Astrocyte (in vitro differentiated cells and primary cell): ENCODE results near the gene DNER. TPM values are rescaled to one million over a fixed set of nuclear protein-coding genes. Genes with fewer than 3 reads are reported as not detected.

Experiments
- DNase-seq: peaks from one replicate; pipeline ENCODE4 v3.0.0-alpha.2; 2010; ENCODE audit warnings: low read depth
- FAIRE-seq: peaks from 2 replicates; lab custom pipeline; 2011; peaks lifted over from hg19 to GRCh38; lab: Jason Lieb, UNC
- H2AFZ ChIP-seq: 2 replicates; pipeline ENCODE4 v1.6.0; 2012; ENCODE audit warnings: low read depth, low read length, inconsistent platforms
- H3K27ac ChIP-seq: 2 replicates; pipeline ENCODE4 v1.5.1; 2011; ENCODE audit warnings: low read depth, low read length, inconsistent platforms
- H3K27me3 ChIP-seq: 2 replicates; pipeline ENCODE4 v1.6.0; 2011; ENCODE audit warnings: low read length, inconsistent platforms; ENCODE audit not compliant: insufficient read depth
- H3K36me3 ChIP-seq: 2 replicates; pipeline ENCODE4 v1.5.1; 2011; ENCODE audit warnings: low read length, inconsistent platforms; ENCODE audit not compliant: insufficient read depth
- H3K4me1 ChIP-seq: 2 replicates; pipeline ENCODE4 v1.5.1; 2011; ENCODE audit warnings: low read length, inconsistent platforms; ENCODE audit not compliant: insufficient read depth
- H3K4me2 ChIP-seq: 2 replicates; pipeline ENCODE4 v1.6.0; 2012; ENCODE audit warnings: low read length, inconsistent platforms
- H3K4me3 ChIP-seq: 2 replicates; pipeline ENCODE4 v1.5.1; 2011; ENCODE audit warnings: low read depth, mild to moderate bottlenecking, low read length, inconsistent platforms; ENCODE audit not compliant: insufficient read depth
- H3K79me2 ChIP-seq: 2 replicates; pipeline ENCODE4 v1.6.0; 2012; ENCODE audit warnings: mild to moderate bottlenecking, low read length, inconsistent platforms; ENCODE audit not compliant: insufficient read depth
- H3K9ac ChIP-seq: 2 replicates; pipeline ENCODE4 v1.6.0; 2012; ENCODE audit warnings: mild to moderate bottlenecking, low read length, inconsistent platforms
- H3K9me3 ChIP-seq: 2 replicates; pipeline ENCODE4 v1.5.1; 2012; ENCODE audit warnings: low read depth, mild to moderate bottlenecking, low read length, inconsistent platforms; ENCODE audit not compliant: insufficient read depth
- H4K20me1 ChIP-seq: 2 replicates; pipeline ENCODE4 v1.6.0; 2012; ENCODE audit warnings: low read length, inconsistent platforms; ENCODE audit not compliant: insufficient read depth
- H3K27ac Mint-ChIP-seq: one replicate; pipeline ENCODE4 v1.8.0; 2021; ENCODE audit warnings: mild to moderate bottlenecking, mixed read lengths; ENCODE audit not compliant: unreplicated experiment
- H3K27me3 Mint-ChIP-seq: one replicate; pipeline ENCODE4 v1.8.0; 2021; ENCODE audit warnings: low read depth, mixed read lengths; ENCODE audit not compliant: unreplicated experiment
- H3K36me3 Mint-ChIP-seq: one replicate; pipeline ENCODE4 v1.8.0; 2021; ENCODE audit warnings: low read depth, mixed read lengths; ENCODE audit not compliant: unreplicated experiment
- H3K4me1 Mint-ChIP-seq: one replicate; pipeline ENCODE4 v1.8.0; 2021; ENCODE audit warnings: low read depth, mixed read lengths; ENCODE audit not compliant: unreplicated experiment
- H3K4me3 Mint-ChIP-seq: one replicate; pipeline ENCODE4 v1.8.0; 2021; ENCODE audit warnings: mild to moderate bottlenecking, moderate library complexity, mixed read lengths; ENCODE audit not compliant: unreplicated experiment
- H3K9me3 Mint-ChIP-seq: one replicate; pipeline ENCODE4 v1.8.0; 2021; ENCODE audit warnings: mild to moderate bottlenecking, mixed read lengths; ENCODE audit not compliant: unreplicated experiment
- EZH2 ChIP-seq: IDR thresholded peaks from 2 replicates; pipeline ENCODE4 v1.6.1; 2012; ENCODE audit warnings: mild to moderate bottlenecking, low read length, inconsistent platforms; ENCODE audit not compliant: insufficient read depth
- total RNA-seq: library from RNA; stranded (reverse); gene quantifications from 2 replicates; pipeline ENCODE4 v1.2.1, GENCODE V29; 2021
- TF ChIP-seq, protein P1 (sequence below): IDR thresholded peaks from 2 replicates; pipeline ENCODE4 v1.5.1; 2011; ENCODE audit warnings: low read depth, mild to moderate bottlenecking, inconsistent platforms, low read length, moderate library complexity; ENCODE audit not compliant: insufficient read depth

The DNER gene
- total RNA-seq, 1 donor from 2014 or later = 1.0 TPM

DNA sequence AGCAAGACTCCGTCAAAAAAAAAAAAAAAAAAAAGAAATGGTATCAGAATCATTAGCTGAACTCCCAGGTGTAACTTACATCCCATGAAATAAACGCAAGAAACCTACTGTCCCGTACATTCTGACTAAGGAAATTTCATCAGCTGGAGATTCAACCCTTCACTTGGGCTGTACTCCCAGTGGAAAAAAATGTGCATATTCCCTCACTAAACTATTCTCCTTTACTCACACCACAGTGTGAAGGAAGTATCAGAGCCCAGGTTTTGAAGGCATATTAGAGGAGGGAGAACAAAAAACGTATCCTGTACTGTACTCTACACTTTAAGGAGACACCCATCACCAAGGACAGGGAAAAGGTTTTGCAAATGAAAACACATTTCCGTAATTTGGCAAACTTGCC is 64.3 kb downstream of the DNER start:
- H3K4me1 ChIP-seq = no peaks in the 10 kb centered on the region
- no peak overlapping the region for H3K4me2 ChIP-seq
- H3K4me1 Mint-ChIP-seq = no peaks in the 10 kb centered on the region
- FAIRE-seq (no peak), DNase-seq (no peak)
- H4K20me1 ChIP-seq = no peaks in the 10 kb centered on the region
- H3K9me3 ChIP-seq = no peaks in the 10 kb centered on the region
- H3K36me3 Mint-ChIP-seq = no peaks in the 10 kb centered on the region
- no peak overlapping the region for H3K9ac ChIP-seq
- H3K4me3 Mint-ChIP-seq = no peak overlapping the region
- no peak overlapping the region for H3K27ac Mint-ChIP-seq
- H3K27ac ChIP-seq = no peak overlapping the region
- H3K27me3 Mint-ChIP-seq = peaks cover 7% of the 10 kb centered on the region
- no peak overlapping the region for H3K4me3 ChIP-seq
- no peaks in the 10 kb centered on the region for H3K9me3 Mint-ChIP-seq
- no peak overlapping the region for H2AFZ ChIP-seq
- no peak for TF ChIP-seq EZH2
- TF ChIP-seq, protein P1, sequence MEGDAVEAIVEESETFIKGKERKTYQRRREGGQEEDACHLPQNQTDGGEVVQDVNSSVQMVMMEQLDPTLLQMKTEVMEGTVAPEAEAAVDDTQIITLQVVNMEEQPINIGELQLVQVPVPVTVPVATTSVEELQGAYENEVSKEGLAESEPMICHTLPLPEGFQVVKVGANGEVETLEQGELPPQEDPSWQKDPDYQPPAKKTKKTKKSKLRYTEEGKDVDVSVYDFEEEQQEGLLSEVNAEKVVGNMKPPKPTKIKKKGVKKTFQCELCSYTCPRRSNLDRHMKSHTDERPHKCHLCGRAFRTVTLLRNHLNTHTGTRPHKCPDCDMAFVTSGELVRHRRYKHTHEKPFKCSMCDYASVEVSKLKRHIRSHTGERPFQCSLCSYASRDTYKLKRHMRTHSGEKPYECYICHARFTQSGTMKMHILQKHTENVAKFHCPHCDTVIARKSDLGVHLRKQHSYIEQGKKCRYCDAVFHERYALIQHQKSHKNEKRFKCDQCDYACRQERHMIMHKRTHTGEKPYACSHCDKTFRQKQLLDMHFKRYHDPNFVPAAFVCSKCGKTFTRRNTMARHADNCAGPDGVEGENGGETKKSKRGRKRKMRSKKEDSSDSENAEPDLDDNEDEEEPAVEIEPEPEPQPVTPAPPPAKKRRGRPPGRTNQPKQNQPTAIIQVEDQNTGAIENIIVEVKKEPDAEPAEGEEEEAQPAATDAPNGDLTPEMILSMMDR = no peak
- no peaks in the 10 kb centered on the region for H3K79me2 ChIP-seq
- no peaks in the 10 kb centered on the region for H3K36me3 ChIP-seq
- H3K27me3 ChIP-seq = no peaks in the 10 kb centered on the region

DNA sequence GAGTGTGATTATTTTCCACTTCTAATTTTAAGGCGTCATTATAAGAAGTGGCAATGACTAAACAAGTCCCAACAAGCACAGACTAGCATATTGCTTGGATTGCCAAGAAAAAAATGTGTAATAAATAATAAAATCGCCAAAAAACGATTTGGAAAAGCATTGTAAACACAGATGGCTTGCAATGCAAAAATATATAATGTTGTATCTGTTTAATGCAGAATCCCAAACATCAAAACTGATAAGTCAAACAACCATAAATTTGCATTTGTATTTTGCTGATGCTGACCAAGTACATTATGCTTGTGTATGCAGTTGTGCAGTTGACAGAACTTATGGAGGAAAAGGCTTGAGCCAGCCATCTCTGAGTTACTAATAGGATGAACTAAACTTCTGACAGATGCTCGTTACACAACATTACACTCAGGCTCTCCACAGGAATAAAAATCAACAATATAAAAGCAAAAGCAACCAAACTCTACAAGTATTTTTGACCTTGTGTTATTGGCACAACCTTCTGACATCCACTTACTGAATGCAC is 68.1 kb downstream of the DNER start:
- no peak overlapping the region for H3K27ac ChIP-seq
- no peaks in the 10 kb centered on the region for H3K27me3 ChIP-seq
- H3K27ac Mint-ChIP-seq = no peak overlapping the region
- H3K36me3 Mint-ChIP-seq = no peaks in the 10 kb centered on the region
- H3K4me2 ChIP-seq = no peak overlapping the region
- H4K20me1 ChIP-seq = no peaks in the 10 kb centered on the region
- no peak overlapping the region for H3K9ac ChIP-seq
- no peaks in the 10 kb centered on the region for H3K9me3 Mint-ChIP-seq
- no peaks in the 10 kb centered on the region for H3K4me1 Mint-ChIP-seq
- no peak overlapping the region for H2AFZ ChIP-seq
- TF ChIP-seq EZH2 = no peak
- TF ChIP-seq, protein P1 = no peak
- H3K4me3 Mint-ChIP-seq = no peak overlapping the region
- FAIRE-seq = no peak
- no peak for DNase-seq
- no peaks in the 10 kb centered on the region for H3K9me3 ChIP-seq
- no peak overlapping the region for H3K4me3 ChIP-seq
- no peaks in the 10 kb centered on the region for H3K79me2 ChIP-seq
- H3K4me1 ChIP-seq = no peaks in the 10 kb centered on the region
- H3K36me3 ChIP-seq = no peaks in the 10 kb centered on the region
- H3K27me3 Mint-ChIP-seq = peaks cover 2% of the 10 kb centered on the region

DNA sequence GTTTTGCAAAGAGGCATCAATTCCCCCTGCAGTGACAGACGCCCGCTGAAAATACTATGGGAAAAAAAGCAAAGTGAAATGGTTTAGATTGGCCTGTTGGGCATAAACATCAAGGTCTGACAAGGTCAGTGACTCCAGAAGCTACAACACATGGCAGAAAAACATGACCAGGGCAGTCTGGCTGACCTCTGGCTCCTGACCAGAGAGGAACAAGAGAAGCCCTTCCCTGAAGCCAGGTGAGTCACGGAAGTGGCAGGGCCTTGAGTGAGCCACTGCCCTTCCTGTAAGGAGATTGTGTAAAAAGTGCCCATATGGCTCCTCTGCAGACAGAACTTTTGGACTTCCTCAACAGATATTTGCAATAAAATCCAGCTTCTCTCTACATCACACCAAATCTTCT is 72.0 kb downstream of the DNER start:
- Histone ChIP-seq H3K36me3 (no peaks in the 10 kb centered on the region), H3K4me1 (no peaks in the 10 kb centered on the region), H4K20me1 (no peaks in the 10 kb centered on the region), H3K4me3 (no peak overlapping the region), H3K79me2 (no peaks in the 10 kb centered on the region), H3K27me3 (no peaks in the 10 kb centered on the region), H3K27ac (no peak overlapping the region), H3K9ac (no peak overlapping the region), H3K9me3 (no peaks in the 10 kb centered on the region), H3K4me2 (no peak overlapping the region), H2AFZ (no peak overlapping the region)
- H3K36me3 Mint-ChIP-seq = no peaks in the 10 kb centered on the region
- H3K27ac Mint-ChIP-seq = no peak overlapping the region
- FAIRE-seq (no peak), DNase-seq (no peak)
- no peaks in the 10 kb centered on the region for H3K9me3 Mint-ChIP-seq
- no peak for TF ChIP-seq EZH2
- TF ChIP-seq, protein P1 = no peak
- H3K4me1 Mint-ChIP-seq = no peaks in the 10 kb centered on the region
- H3K27me3 Mint-ChIP-seq = no peaks in the 10 kb centered on the region
- no peak overlapping the region for H3K4me3 Mint-ChIP-seq
